Limb (tissue), 2 donors: ENCODE data around the gene PCDHB7.
A peak's percentile ranks its signal among the peaks of the same experiment; 100 is the strongest.
"Not testable (repeated sequence)": the region's sequence is repeated elsewhere in the genome, so short reads cannot be mapped to it uniquely, and the experiment has no call there.

ENCODE experiments used
- DNase-seq, 2 donors: peaks; one replicate each; pipeline ENCODE4 v3.0.0-alpha.2; 2016; ENCODE audit errors: extremely low spot score in 2 of 2

PCDHB7 gene

DNA sequence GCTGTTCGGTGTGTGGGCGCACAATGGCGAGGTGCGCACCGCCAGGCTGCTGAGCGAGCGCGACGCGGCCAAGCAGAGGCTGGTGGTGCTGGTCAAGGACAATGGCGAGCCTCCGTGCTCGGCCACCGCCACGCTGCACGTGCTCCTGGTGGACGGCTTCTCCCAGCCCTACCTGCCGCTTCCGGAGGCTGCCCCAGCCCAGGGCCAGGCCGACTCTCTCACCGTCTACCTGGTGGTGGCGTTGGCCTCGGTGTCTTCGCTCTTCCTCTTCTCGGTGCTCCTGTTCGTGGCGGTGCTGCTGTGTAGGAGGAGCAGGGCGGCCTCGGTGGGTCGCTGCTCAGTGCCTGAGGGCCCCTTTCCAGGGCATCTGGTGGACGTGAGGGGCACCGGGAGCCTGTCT is 7.4 kb downstream of the PCDHB7 start:
- not testable (repeated sequence) for DNase-seq

DNA sequence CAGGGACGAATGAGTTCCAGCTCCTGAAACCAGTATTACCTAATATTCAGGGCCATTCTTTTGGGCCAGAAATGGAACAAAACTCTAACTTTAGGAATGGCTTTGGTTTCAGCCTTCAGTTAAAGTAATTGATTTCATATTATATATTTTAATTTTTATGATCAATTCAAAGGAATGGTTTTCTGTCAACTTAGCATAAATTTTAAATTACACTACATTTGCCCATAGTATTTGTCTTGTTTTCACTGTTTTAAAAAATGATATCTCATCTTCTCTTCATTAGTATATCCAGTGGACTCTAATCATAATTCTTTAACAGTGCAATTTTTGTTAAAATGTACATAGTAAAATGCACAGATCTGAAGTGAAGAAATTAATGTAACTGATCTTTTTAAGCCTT is 7.9 kb downstream of the PCDHB7 start:
- DNase-seq, result no peak

DNA sequence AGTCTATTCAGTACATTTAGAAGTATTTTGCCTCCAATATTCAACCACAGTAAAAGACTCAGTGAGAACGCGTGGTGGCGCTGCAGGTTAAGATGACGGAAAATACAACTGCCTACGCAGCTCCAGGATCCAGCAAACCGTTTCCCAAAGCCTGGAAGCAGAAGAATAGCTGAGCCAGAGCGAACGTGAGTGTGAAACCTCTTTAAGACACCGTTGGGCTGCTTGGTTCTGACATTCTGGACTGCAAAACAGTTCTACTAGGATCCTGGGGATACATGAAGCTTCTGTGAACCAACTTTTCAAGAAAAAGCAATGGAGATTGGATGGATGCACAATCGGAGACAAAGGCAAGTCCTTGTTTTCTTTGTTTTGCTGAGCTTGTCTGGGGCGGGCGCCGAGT is 9.8 kb downstream of the PCDHB7 start, which contains the start of gene PCDHB16:
Gene PCDHB16, plus strand, starts transcription at position 140 of the 400 bp plus-strand sequence. Its CDS starts 173 bp downstream, at position 313.
- DNase-seq, result peak in 1 of 2 donors; percentile 43

DNA sequence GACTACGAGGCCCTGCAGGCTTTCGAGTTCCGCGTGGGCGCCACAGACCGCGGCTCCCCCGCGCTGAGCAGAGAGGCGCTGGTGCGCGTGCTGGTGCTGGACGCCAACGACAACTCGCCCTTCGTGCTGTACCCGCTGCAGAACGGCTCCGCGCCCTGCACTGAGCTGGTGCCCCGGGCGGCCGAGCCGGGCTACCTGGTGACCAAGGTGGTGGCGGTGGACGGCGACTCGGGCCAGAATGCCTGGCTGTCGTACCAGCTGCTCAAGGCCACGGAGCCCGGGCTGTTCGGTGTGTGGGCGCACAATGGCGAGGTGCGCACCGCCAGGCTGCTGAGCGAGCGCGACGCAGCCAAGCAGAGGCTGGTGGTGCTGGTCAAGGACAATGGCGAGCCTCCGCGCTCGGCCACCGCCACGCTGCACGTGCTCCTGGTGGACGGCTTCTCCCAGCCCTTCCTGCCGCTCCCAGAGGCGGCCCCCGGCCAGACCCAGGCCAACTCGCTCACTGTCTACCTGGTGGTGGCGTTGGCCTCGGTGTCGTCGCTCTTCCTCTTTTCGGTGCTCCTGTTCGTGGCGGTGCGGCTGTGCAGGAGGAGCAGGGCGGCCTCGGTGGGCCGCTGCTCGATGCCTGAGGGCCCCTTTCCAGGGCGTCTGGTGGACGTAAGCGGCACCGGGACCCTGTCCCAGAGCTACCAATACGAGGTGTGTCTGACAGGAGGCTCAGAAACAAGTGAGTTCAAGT is 11.8 kb downstream of the PCDHB7 start:
- DNase-seq, result not testable (repeated sequence)

- no peak for DNase-seq
These were observed 14.6 kb downstream of the PCDHB7 start, which contains the start of gene PCDHB9 for GRCh38 chr5:141186897-141187512. PCDHB9 (plus strand) TSS chr5:141187161; CDS start chr5:141187319, 158 bp downstream.

GRCh38 chr5:141188682-141189081 is 16.2 kb downstream of the PCDHB7 start:
- not testable (repeated sequence) for DNase-seq

DNA sequence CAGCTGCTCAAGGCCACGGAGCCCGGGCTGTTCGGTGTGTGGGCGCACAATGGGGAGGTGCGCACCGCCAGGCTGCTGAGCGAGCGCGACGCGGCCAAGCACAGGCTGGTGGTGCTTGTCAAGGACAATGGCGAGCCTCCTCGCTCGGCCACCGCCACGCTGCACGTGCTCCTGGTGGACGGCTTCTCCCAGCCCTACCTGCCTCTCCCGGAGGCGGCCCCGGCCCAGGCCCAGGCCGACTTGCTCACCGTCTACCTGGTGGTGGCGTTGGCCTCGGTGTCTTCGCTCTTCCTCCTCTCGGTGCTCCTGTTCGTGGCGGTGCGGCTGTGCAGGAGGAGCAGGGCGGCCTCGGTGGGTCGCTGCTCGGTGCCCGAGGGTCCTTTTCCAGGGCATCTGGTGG is 16.7 kb downstream of the PCDHB7 start:
- DNase-seq, result not testable (repeated sequence)

GRCh38 chr5:141192110-141192725 is 19.8 kb downstream of the PCDHB7 start, which contains the start of gene PCDHB10:
PCDHB10 (plus strand) TSS chr5:141192353; CDS start chr5:141192553, 200 bp downstream.
- peak in 1 of 2 donors; percentile 53 for DNase-seq

- DNase-seq, result not testable (repeated sequence)
These were observed 21.9 kb downstream of the PCDHB7 start for GRCh38 chr5:141194332-141194731.

GRCh38 chr5:141196363-141196762 is 23.9 kb downstream of the PCDHB7 start:
- no peak for DNase-seq

DNA sequence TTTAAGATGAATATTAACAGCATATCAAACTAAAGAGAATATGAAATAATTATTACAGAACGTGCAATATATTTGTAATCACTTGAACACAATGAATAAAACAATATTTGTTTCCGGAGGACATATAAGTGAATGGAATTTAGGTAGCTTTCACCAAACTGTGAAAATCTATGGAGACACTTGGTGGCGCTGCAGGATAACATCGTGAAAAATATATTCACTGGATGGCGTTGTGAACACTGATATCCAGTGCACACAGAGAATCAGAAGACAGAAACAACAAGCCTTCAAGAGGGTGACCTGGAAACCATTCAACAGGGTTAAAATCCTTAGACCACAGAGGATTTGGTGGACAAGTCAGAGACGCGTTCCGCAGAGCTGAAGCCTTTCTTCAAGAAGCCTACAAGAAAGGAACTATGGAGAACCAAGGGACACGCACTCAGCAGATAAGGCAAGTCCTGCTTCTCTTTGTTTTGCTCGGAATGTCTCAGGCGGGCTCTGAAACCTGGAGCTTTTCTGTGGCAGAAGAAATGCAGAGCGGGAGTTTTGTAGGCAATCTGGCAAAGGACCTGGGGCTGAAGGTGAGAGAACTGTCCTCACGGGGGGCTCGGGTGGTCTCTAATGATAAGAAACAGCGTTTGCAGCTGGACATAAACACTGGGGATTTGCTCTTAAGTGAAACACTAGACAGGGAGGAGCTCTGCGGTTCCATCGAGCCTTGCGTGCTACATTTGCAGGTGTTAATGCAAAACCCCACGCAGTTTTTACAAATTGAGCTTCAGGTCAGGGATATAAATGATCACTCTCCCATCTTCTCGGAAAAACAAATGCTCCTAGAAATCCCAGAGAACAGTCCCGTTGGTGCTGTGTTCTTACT is 27.2 kb downstream of the PCDHB7 start, which contains the start of gene PCDHB11:
Gene PCDHB11, plus strand, starts transcription at position 269 of the 877 bp plus-strand sequence. Its CDS starts 148 bp downstream, at position 417.
- DNase-seq, result no peak

DNA sequence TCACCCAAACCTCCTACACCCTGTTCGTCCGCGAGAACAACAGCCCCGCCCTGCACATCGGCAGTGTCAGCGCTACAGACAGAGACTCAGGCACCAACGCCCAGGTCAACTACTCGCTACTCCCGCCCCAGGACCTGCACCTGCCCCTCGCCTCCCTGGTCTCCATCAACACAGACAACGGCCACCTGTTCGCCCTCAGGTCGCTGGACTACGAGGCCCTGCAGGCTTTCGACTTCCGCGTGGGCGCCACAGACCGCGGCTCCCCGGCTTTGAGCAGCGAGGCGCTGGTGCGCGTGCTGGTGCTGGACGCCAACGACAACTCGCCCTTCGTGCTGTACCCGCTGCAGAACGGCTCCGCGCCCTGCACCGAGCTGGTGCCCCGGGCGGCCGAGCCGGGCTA is 28.7 kb downstream of the PCDHB7 start:
- DNase-seq, result not testable (repeated sequence)

DNA sequence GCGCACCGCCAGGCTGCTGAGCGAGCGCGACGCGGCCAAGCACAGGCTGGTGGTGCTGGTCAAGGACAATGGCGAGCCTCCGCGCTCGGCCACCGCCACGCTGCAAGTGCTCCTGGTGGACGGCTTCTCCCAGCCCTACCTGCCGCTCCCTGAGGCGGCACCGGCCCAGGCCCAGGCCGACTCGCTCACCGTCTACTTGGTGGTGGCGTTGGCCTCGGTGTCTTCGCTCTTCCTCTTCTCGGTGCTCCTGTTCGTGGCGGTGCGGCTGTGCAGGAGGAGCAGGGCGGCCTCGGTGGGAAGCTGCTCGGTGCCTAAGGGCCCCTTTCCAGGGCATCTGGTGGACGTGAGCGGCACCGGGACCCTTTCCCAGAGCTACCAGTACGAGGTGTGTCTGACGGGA is 29.2 kb downstream of the PCDHB7 start:
- not testable (repeated sequence) for DNase-seq

DNA sequence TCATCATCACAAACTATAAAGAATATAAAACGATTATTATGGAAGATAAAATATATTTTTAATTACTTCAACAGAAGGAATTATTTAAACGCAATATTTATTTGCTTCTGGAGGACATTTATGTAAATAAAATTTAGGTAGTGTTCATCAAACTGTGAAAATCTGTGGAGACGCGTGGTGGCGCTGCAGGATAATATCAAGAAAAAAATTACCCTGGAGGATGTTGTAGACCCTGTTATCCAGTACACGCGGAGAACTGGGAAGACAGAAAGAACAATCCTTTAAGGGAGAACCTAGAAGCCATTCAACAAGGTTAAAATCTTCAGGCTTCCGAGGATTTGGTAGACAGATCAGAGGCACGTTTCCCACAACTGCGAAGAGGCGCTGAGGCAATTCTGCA is 36.0 kb downstream of the PCDHB7 start, which contains the start of gene PCDHB12:
Gene PCDHB12, plus strand, starts transcription at position 242 of the 400 bp plus-strand sequence. CDS start 189 bp downstream, outside the sequence.
- no peak for DNase-seq

DNA sequence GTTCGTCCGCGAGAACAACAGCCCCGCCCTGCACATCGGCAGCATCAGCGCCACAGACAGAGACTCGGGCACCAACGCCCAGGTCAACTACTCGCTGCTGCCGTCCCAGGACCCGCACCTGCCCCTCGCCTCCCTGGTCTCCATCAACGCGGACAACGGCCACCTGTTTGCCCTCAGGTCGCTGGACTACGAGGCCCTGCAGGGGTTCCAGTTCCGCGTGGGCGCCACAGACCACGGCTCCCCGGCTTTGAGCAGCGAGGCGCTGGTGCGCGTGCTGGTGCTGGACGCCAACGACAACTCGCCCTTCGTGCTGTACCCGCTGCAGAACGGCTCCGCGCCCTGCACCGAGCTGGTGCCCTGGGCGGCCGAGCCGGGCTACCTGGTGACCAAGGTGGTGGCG is 37.8 kb downstream of the PCDHB7 start:
- DNase-seq, result not testable (repeated sequence)

- DNase-seq, result not testable (repeated sequence)
These were observed 38.4 kb downstream of the PCDHB7 start for GRCh38 chr5:141210849-141211248.

DNA sequence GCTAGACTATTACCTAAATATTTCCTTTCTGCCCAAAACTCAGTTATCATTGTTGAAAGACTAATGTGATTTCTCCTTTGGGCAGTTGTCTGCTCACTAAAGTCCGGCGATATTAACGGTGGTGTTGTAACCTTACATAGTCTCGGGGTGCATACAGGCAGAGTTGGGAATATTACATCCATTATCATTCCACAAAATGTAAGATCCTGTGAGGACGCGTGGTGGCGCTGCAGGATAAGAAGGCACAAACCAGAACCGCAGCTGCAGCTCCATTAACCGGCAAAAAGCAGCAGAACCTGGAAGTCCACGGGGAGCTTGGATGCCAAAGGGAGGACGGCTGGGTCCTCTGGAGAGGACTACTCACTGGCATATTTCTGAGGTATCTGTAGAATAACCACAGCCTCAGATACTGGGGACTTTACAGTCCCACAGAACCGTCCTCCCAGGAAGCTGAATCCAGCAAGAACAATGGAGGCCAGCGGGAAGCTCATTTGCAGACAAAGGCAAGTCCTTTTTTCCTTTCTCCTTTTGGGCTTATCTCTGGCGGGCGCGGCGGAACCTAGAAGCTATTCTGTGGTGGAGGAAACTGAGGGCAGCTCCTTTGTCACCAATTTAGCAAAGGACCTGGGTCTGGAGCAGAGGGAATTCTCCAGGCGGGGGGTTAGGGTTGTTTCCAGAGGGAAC is 41.4 kb downstream of the PCDHB7 start, which contains the start of gene PCDHB13:
Gene PCDHB13, plus strand, starts transcription at position 264 of the 684 bp plus-strand sequence. Its CDS starts 205 bp downstream, at position 469.
- not testable (repeated sequence) for DNase-seq

- not testable (repeated sequence) for DNase-seq
These were observed 42.1 kb downstream of the PCDHB7 start for GRCh38 chr5:141214583-141214982.

DNA sequence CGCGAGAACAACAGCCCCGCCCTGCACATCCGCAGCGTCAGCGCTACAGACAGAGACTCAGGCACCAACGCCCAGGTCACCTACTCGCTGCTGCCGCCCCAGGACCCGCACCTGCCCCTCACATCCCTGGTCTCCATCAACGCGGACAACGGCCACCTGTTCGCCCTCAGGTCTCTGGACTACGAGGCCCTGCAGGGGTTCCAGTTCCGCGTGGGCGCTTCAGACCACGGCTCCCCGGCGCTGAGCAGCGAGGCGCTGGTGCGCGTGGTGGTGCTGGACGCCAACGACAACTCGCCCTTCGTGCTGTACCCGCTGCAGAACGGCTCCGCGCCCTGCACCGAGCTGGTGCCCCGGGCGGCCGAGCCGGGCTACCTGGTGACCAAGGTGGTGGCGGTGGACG is 43.1 kb downstream of the PCDHB7 start:
- DNase-seq, result not testable (repeated sequence)

GRCh38 chr5:141216035-141216434 is 43.6 kb downstream of the PCDHB7 start:
- not testable (repeated sequence) for DNase-seq
